ENCODE measurements around the gene SUN2. TPM values are rescaled to one million over a fixed set of nuclear protein-coding genes. Genes with fewer than 3 reads are reported as not detected.

Gene SUN2
- total and polyA plus RNA-seq, 2 of the 4 experiments (the other 2 are of a cell fraction) = 27.8 to 50.0 TPM

GRCh38 chr22:38798496-38798895, 42.7 kb upstream of the SUN2 start:
- no peak overlapping the region for H2AFZ ChIP-seq (replicated peaks; ENCODE audit: low read length, poor library complexity)
- H2AK9ac ChIP-seq (replicated peaks; ENCODE audit: low read depth, low read length, poor library complexity) = no peak overlapping the region
- no peak overlapping the region for H3K14ac ChIP-seq (replicated peaks; ENCODE audit: low read depth, low read length)
- H4K5ac ChIP-seq (ENCODE audit: low read depth, low read length) = no peak overlapping the region
- POLR2A ChIA-PET (ENCODE audit: unreplicated experiment) = no interaction called here
- H4K20me1 ChIP-seq (ENCODE audit: insufficient read depth, low read length) = no peaks in the 10 kb centered on the region
- no peak overlapping the region for H3K18ac ChIP-seq (ENCODE audit: low read depth, low read length)
- no peak overlapping the region for H3K4ac ChIP-seq (ENCODE audit: low read depth, low read length)
- H4K91ac ChIP-seq (ENCODE audit: insufficient read depth, low read depth, low read length) = no peak overlapping the region
- no peak overlapping the region for H3K9ac ChIP-seq (ENCODE audit: low read depth, low read length)
- no peak for TF ChIP-seq NFE2L2 (IDR thresholded peaks at IDR 0.05; ENCODE audit: low read depth, low read length)
- TF ChIP-seq MAZ (IDR thresholded peaks at IDR 0.05; ENCODE audit: borderline replicate concordance, low read depth, low read length) = no peak
- no peak for TF ChIP-seq RFX5 (IDR thresholded peaks at IDR 0.05; ENCODE audit: low read depth, low read length)
- no peak for TF ChIP-seq RCOR1 (IDR thresholded peaks at IDR 0.05; ENCODE audit: insufficient replicate concordance, low read length)
- no peak for TF ChIP-seq MAFK (IDR thresholded peaks at IDR 0.05; ENCODE audit: low read depth, low read length)
- TF ChIP-seq FOS (IDR thresholded peaks at IDR 0.05; ENCODE audit: low read depth, low read length) = no peak
- TF ChIP-seq CTCF (conservative IDR thresholded peaks at IDR 0.05; ENCODE audit: low read depth, low read length) = no peak
- no peak for TF ChIP-seq ELK1 (IDR thresholded peaks at IDR 0.05; ENCODE audit: borderline replicate concordance, low read depth, low read length)
- TF ChIP-seq CEBPB (IDR thresholded peaks at IDR 0.05; ENCODE audit: low read depth, low read length) = no peak
- TF ChIP-seq BHLHE40 (IDR thresholded peaks at IDR 0.05; ENCODE audit: low read depth, low read length) = no peak
- TF ChIP-seq, protein P1, sequence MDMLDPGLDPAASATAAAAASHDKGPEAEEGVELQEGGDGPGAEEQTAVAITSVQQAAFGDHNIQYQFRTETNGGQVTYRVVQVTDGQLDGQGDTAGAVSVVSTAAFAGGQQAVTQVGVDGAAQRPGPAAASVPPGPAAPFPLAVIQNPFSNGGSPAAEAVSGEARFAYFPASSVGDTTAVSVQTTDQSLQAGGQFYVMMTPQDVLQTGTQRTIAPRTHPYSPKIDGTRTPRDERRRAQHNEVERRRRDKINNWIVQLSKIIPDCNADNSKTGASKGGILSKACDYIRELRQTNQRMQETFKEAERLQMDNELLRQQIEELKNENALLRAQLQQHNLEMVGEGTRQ (IDR thresholded peaks at IDR 0.05; ENCODE audit: low read depth, low read length) = no peak
- no peak for TF ChIP-seq CHD1 (IDR thresholded peaks at IDR 0.05; ENCODE audit: low read depth, low read length)
- TF ChIP-seq POLR2A (IDR thresholded peaks at IDR 0.05; ENCODE audit: low read depth, low read length) = no peak
- TF ChIP-seq SMC3 (IDR thresholded peaks at IDR 0.05; ENCODE audit: low read depth, low read length) = no peak
- TF ChIP-seq RAD21 (IDR thresholded peaks at IDR 0.05; ENCODE audit: low read length) = no peak
- no peak for TF ChIP-seq MXI1 (IDR thresholded peaks at IDR 0.05; ENCODE audit: borderline replicate concordance, low read depth, low read length)
- no peak overlapping the region for H2BK15ac ChIP-seq (ENCODE audit: low read depth, low read length)
- peaks cover 4% of the 10 kb centered on the region; the same call in 1 of the 2 replicates for H3K9me3 ChIP-seq (ENCODE audit: control insufficient read depth, insufficient read depth, low read length)
- WGBS, 2 experiments (ENCODE audit: extremely low coverage in 2 of 2, insufficient read length in 1 of 2) = 48% methylated on average over 3 of the region's 5 CpGs; no CpG with 5 or more reads in 1 of the 2 experiments
- H2AK5ac ChIP-seq (ENCODE audit: low read depth, low read length) = no peak overlapping the region
- no peak overlapping the region for H2BK20ac ChIP-seq (ENCODE audit: low read depth, low read length)
- H3K27me3 ChIP-seq (ENCODE audit: control insufficient read depth, insufficient read depth, low read length) = peaks cover 10% of the 10 kb centered on the region
- H3K23ac ChIP-seq (ENCODE audit: low read depth, low read length) = no peak overlapping the region; the same call in 1 of the 2 replicates
- H3K36me3 ChIP-seq (ENCODE audit: control insufficient read depth, insufficient read depth, low read length) = no peaks in the 10 kb centered on the region
- H3K4me2 ChIP-seq (ENCODE audit: low read depth, low read length) = no peak overlapping the region
- no TSS peak for BruUV-seq (replicated peaks)
- ATAC-seq (ENCODE audit: low read depth) = no peak
- no peak overlapping the region for H4K8ac ChIP-seq (ENCODE audit: low read depth in 2 of 2, low read length in 2 of 2)
- H3K9me1 ChIP-seq (ENCODE audit: insufficient read depth, low read length) = peaks cover under 1% of the 10 kb centered on the region; the same call in 1 of the 2 replicates
- H3K27ac ChIP-seq (ENCODE audit: insufficient read depth, low read length) = no peak overlapping the region
- no peak overlapping the region for H2BK5ac ChIP-seq (ENCODE audit: low read depth, low read length, poor library complexity, severe bottlenecking)
- no peak for DNase-seq
- H3K79me1 ChIP-seq (ENCODE audit: low read depth in 1 of 2, low read length in 2 of 2) = peaks cover under 1 to 3% of the 10 kb centered on the region in 2 experiments; a peak in 3 of 4 replicates
- no peak overlapping the region for H2BK120ac ChIP-seq (ENCODE audit: low read depth, low read length)
- CTCF ChIA-PET = no interaction called here
- intact Hi-C loops (cut with micrococcal nuclease) = no loop called here
- in situ Hi-C loops (cut with MboI; ENCODE audit: low sequenced_read_pairs) = no loop called here
- no peak overlapping the region for H3K56ac ChIP-seq (ENCODE audit: extremely low read depth, insufficient read depth, low read length)
- peaks cover 2% of the 10 kb centered on the region; the same call in 1 of the 2 replicates for H3K4me1 ChIP-seq (ENCODE audit: control insufficient read depth, insufficient read depth, low read length)
- H3K4me3 ChIP-seq (ENCODE audit: insufficient read depth, low read depth, low read length) = no peak overlapping the region
- dilution Hi-C loops (cut with HindIII; ENCODE audit: low sequenced_read_pairs, unreplicated experiment) = no loop called here
